Erythroblast (primary cell): ENCODE measurements around the gene TMEM151A.

Experiments
- GATA1 ChIP-seq: IDR thresholded peaks from 2 replicates; pipeline ENCODE4 v1.6.1; 2011; ENCODE audit warnings: low read depth, mild to moderate bottlenecking, control low read depth, low read length, moderate library complexity
- POLR2A ChIP-seq: IDR thresholded peaks from 2 replicates; pipeline ENCODE4 v1.6.1; 2011; ENCODE audit warnings: mild to moderate bottlenecking, low read length

DNA sequence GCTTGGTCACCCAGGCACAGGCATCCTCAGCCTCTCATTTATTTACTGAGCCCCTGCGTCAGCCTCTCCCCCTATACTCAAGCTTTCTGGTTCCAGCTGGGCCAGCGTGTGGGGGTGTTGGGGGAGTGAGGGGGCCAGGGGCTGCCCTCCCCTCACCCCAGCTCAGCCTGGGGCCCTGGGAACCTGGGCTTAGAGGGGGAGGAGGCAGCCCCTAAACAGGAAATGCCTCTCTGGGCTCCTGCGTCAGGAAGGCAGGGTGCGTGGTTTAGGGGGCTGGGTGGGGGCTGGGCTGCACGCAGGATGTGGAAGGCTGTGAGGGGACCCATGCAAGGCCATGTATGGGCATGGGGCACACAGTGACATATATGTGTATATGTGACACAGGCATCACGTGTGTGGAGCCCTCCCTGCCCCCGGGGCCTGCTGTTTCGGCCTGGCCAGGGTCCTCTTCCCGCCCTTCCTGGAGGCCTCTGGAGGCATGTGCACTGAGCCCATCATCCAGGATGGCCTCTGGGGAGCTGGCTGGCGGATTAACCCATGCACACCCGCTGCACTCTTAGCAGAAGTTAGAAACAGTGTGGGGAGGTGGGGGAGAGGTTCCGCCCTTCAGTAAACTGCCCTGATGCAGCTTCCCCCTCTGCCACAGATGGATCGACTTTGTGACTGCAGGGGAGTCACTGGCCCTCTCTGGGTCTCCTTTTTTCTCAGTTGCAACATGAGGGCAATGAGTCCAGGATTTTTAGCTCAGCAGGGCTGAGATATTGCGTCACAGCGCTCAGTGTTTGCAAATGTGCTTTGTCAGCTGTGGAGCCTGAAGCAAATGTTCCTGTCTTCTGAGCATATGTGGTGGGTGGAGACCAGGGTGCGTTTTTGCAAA, 26.3 kb downstream of the TMEM151A start:
- TF ChIP-seq POLR2A (no peak), GATA1 (no peak)
